Vagina (tissue), 2 donors: ENCODE results near the gene SLC7A4. TPM values are rescaled to one million over a fixed set of nuclear protein-coding genes. Genes with fewer than 3 reads are reported as not detected.

Experiments
- DNase-seq, 2 donors: peaks; one replicate each; pipeline ENCODE4 v3.0.0-alpha.2; 2017; ENCODE audit errors: extremely low spot score in 2 of 2
- H3K27ac ChIP-seq: fragments of 200-600 bp; sonication (generic); one replicate; pipeline ENCODE4 v1.5.1; 2019
- H3K27me3 ChIP-seq: fragments of 200-600 bp; sonication (generic); one replicate; pipeline ENCODE4 v1.5.1; 2019
- H3K36me3 ChIP-seq, 2 donors: fragments of 200-600 bp; sonication (generic); one replicate each; pipeline ENCODE4 v1.5.1; 2017 to 2019
- H3K4me1 ChIP-seq: fragments of 200-600 bp; sonication (generic); one replicate; pipeline ENCODE4 v1.5.1; 2019
- H3K4me3 ChIP-seq, 2 donors: fragments of 200-600 bp; sonication (generic); 1 replicate in 1 of 2; 2 replicates in 1 of 2; pipeline ENCODE4 v1.5.1; 2016 to 2019
- H3K9me3 ChIP-seq: fragments of 200-600 bp; sonication (generic); one replicate; pipeline ENCODE4 v1.5.1; 2019
- CTCF ChIP-seq, 3 experiments: fragments of 450-650 bp in 2 of 3; fragments of 200-600 bp in 1 of 3; sonication (generic) in 1 of 3; IDR thresholded peaks; one replicate each; pipeline ENCODE4 v1.5.1; 2017 to 2019; ENCODE audit warnings: antibody characterized with exemption in 3 of 3, mild to moderate bottlenecking in 2 of 3, moderate library complexity in 2 of 3
- POLR2A ChIP-seq, 2 donors: fragments of 450-650 bp; IDR thresholded peaks; one replicate each; pipeline ENCODE4 v1.6.1; 2017; ENCODE audit warnings: antibody characterized with exemption in 2 of 2, mild to moderate bottlenecking in 2 of 2, moderate library complexity in 2 of 2
- POLR2AphosphoS5 ChIP-seq, 2 donors: sonication (generic); formaldehyde crosslinking; IDR thresholded peaks; one replicate each; pipeline ENCODE4 v1.9.0; 2017; ENCODE audit warnings: antibody characterized with exemption in 2 of 2, mild to moderate bottlenecking in 2 of 2, low read depth in 1 of 2; ENCODE audit not compliant: insufficient read depth in 1 of 2
- intact Hi-C: fragments of 100-400 bp; cut with DNase I; formaldehyde crosslinking; loops from one replicate; pipeline ENCODE4 v1.15.1; 2023
- total RNA-seq: library from RNA; depleted of rRNA; stranded (reverse); fragments of >200 nt; gene quantifications from one replicate; pipeline ENCODE4 v1.2.3, GENCODE V29; 2016

The SLC7A4 gene
- total RNA-seq, 1 donor from 2014 or later = 0.98 TPM

- no peak for TF ChIP-seq POLR2A (IDR thresholded peaks at IDR 0.05)
- TF ChIP-seq CTCF (IDR thresholded peaks at IDR 0.05) = no peak
- no peak for TF ChIP-seq POLR2AphosphoS5 (IDR thresholded peaks at IDR 0.05; ENCODE audit: insufficient read depth in 1 of 2, low read depth in 1 of 2)
- Histone ChIP-seq H3K4me3 (no peak overlapping the region), H3K36me3 (no peaks in the 10 kb centered on the region), H3K4me1 (no peaks in the 10 kb centered on the region), H3K27me3 (no peaks in the 10 kb centered on the region), H3K27ac (no peak overlapping the region), H3K9me3 (no peaks in the 10 kb centered on the region)
- intact Hi-C loops = no loop called here
- no peak for DNase-seq
Observed at GRCh38 chr22:21055880-21056319, 23.5 kb upstream of the SLC7A4 start.

DNA sequence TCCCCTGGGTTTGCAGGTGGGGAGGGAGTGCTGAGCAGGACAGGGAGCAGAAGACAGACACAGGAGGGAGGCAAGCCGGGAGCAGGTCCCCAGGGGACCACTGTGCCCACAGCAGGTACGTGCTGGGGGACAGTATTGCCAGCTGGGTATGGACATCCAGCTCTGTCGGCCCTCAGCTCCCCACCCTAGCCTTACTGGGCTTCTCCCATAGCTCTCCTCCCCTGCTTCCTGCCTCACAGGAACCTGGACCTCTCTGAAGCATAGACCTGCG is 23.1 kb upstream of the SLC7A4 start:
- Histone ChIP-seq H3K4me3 (no peak overlapping the region), H3K4me1 (no peaks in the 10 kb centered on the region), H3K27ac (no peak overlapping the region), H3K36me3 (no peaks in the 10 kb centered on the region), H3K27me3 (no peaks in the 10 kb centered on the region), H3K9me3 (no peaks in the 10 kb centered on the region)
- TF ChIP-seq CTCF (IDR thresholded peaks at IDR 0.05) (no peak), POLR2A (IDR thresholded peaks at IDR 0.05) (no peak), POLR2AphosphoS5 (IDR thresholded peaks at IDR 0.05; ENCODE audit: insufficient read depth in 1 of 2, low read depth in 1 of 2) (no peak)
- DNase-seq = no peak
- intact Hi-C loops = no loop called here

DNA sequence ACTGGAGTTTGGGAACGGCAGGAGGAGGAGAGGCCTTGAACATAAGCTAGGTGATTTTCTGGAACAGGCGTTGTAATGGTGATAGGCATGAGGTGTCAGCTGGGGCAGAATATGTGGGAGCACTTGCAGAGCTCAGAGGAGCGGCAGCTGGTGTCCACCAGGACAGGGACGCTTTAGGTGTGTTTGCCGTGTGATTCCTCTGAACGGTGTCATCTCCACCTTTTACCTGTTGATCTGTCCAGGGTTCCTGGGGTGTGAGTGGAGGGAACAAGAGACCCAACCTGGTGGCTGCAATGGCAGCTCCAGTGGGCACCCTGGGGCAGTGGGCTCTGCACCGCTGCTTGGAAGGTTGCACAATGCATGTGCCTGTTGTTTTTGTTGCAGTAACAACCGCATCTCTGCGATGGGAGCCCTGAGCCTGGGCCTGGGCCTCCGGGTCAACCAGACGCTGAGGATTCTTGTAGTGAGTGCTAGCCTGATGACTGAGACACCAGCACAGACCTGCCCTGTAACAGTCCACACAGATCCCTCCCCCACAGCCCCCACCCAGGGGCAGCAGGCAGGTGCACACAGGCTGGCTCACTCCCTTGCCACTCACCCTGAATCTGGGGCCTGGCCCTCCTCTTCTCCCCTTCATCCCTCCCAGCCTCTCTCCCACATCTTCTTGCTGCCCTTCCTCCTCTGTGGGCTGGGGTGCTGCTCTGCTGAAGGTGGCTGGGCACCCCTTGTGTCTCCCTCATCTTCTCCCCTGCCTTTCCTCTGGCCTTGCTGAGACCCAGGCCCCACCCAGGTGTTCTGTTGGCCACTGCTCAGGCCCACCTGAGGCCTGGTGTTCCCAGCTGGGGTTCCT is 22.6 kb upstream of the SLC7A4 start:
- DNase-seq = no peak
- Histone ChIP-seq H3K27ac (no peak overlapping the region), H3K9me3 (no peaks in the 10 kb centered on the region), H3K27me3 (no peaks in the 10 kb centered on the region), H3K4me1 (no peaks in the 10 kb centered on the region), H3K36me3 (no peaks in the 10 kb centered on the region), H3K4me3 (no peak overlapping the region)
- TF ChIP-seq CTCF (IDR thresholded peaks at IDR 0.05) = no peak
- TF ChIP-seq POLR2AphosphoS5 (IDR thresholded peaks at IDR 0.05; ENCODE audit: insufficient read depth in 1 of 2, low read depth in 1 of 2) = no peak
- TF ChIP-seq POLR2A (IDR thresholded peaks at IDR 0.05) = no peak
- intact Hi-C loops = no loop called here

- H3K27me3 ChIP-seq = no peaks in the 10 kb centered on the region
- H3K4me3 ChIP-seq = no peak overlapping the region
- TF ChIP-seq POLR2A (IDR thresholded peaks at IDR 0.05) (no peak), CTCF (IDR thresholded peaks at IDR 0.05) (no peak), POLR2AphosphoS5 (IDR thresholded peaks at IDR 0.05; ENCODE audit: insufficient read depth in 1 of 2, low read depth in 1 of 2) (no peak)
- DNase-seq = no peak
- no peaks in the 10 kb centered on the region for H3K9me3 ChIP-seq
- H3K4me1 ChIP-seq = no peaks in the 10 kb centered on the region
- H3K27ac ChIP-seq = no peak overlapping the region
- intact Hi-C loops = no loop called here
- H3K36me3 ChIP-seq = no peaks in the 10 kb centered on the region
Observed at GRCh38 chr22:21054046-21054713, 21.8 kb upstream of the SLC7A4 start.
